HepG2 (cell line): ENCODE results near the gene SCAANT1. TPM values are rescaled to one million over a fixed set of nuclear protein-coding genes. Genes with fewer than 3 reads are reported as not detected.

Experiments used
- CREB1 ChIP-seq, 2 experiments: fragments of 450-650 bp in 1 of 2; IDR thresholded peaks; 2 replicates each; pipeline ENCODE4 v1.6.1; 2016 to 2017; ENCODE audit warnings: control low read depth in 1 of 2, mild to moderate bottlenecking in 1 of 2, missing compliant biosample characterization in 1 of 2, missing genetic modification characterization in 1 of 2
- ELK4 ChIP-seq: sonication (generic); formaldehyde crosslinking; IDR thresholded peaks from 2 replicates; pipeline ENCODE4 v1.9.0; 2021; ENCODE audit warnings: missing genetic modification reagents, borderline replicate concordance
- FLYWCH1 ChIP-seq: sonication (generic); formaldehyde crosslinking; IDR thresholded peaks from 2 replicates; pipeline ENCODE4 v1.8.1; 2023; ENCODE audit warnings: mild to moderate bottlenecking, missing genetic modification reagents
- GATA4 ChIP-seq: sonication (generic); IDR thresholded peaks from 2 replicates; pipeline ENCODE4 v1.6.1; 2016; ENCODE audit warnings: antibody characterized with exemption, low read depth, borderline replicate concordance
- GTF3A ChIP-seq: sonication (generic); formaldehyde crosslinking; conservative IDR thresholded peaks from 2 replicates; pipeline ENCODE4 v1.4.0; 2020; ENCODE audit warnings: mild to moderate bottlenecking, missing genetic modification reagents
- KLF13 ChIP-seq: sonication (generic); formaldehyde crosslinking; IDR thresholded peaks from 2 replicates; pipeline ENCODE4 v1.4.0; 2020; ENCODE audit warnings: mild to moderate bottlenecking, missing genetic modification reagents
- SP5 ChIP-seq: IDR thresholded peaks from 2 replicates; pipeline ENCODE4 v1.6.1; 2016; ENCODE audit warnings: low read depth, borderline replicate concordance
- THRA ChIP-seq: sonication (generic); formaldehyde crosslinking; IDR thresholded peaks from 2 replicates; pipeline ENCODE4 v1.4.0; 2020; ENCODE audit warnings: missing genetic modification reagents, borderline replicate concordance
- USF2 ChIP-seq, 2 experiments: sonication (generic) in 1 of 2; formaldehyde crosslinking in 1 of 2; IDR thresholded peaks; 2 replicates each; pipeline versions ENCODE4 v1.5.1 to v1.6.1; 2011 to 2020; ENCODE audit warnings: borderline replicate concordance in 1 of 2, low read depth in 1 of 2, low read length in 1 of 2, mild to moderate bottlenecking in 1 of 2, missing genetic modification reagents in 1 of 2, moderate library complexity in 1 of 2
- WIZ ChIP-seq: sonication (generic); formaldehyde crosslinking; IDR thresholded peaks from 2 replicates; pipeline ENCODE4 v1.5.1; 2020; ENCODE audit warnings: mild to moderate bottlenecking, missing genetic modification reagents
- ZFP36L1 ChIP-seq: sonication (generic); formaldehyde crosslinking; IDR thresholded peaks from 2 replicates; pipeline ENCODE4 v1.8.0; 2022; ENCODE audit warnings: mild to moderate bottlenecking, missing genetic modification reagents, moderate library complexity
- ZNF230 ChIP-seq: sonication (generic); formaldehyde crosslinking; IDR thresholded peaks from 2 replicates; pipeline ENCODE4 v1.4.0; 2020; ENCODE audit warnings: mild to moderate bottlenecking, missing genetic modification reagents
- ZNF263 ChIP-seq: sonication (generic); formaldehyde crosslinking; IDR thresholded peaks from 2 replicates; pipeline ENCODE4 v1.4.0; 2020; ENCODE audit warnings: missing genetic modification reagents
- ZNF280D ChIP-seq: sonication (generic); formaldehyde crosslinking; IDR thresholded peaks from 2 replicates; pipeline ENCODE4 v1.5.1; 2020; ENCODE audit warnings: mild to moderate bottlenecking, missing genetic modification reagents
- ZNF343 ChIP-seq: sonication (generic); formaldehyde crosslinking; IDR thresholded peaks from 2 replicates; pipeline ENCODE4 v1.4.0; 2020; ENCODE audit warnings: mild to moderate bottlenecking, missing genetic modification reagents
- ZNF619 ChIP-seq: sonication (generic); formaldehyde crosslinking; IDR thresholded peaks from 2 replicates; pipeline ENCODE4 v1.4.0; 2020; ENCODE audit warnings: mild to moderate bottlenecking, missing genetic modification reagents
- ZNF749 ChIP-seq: sonication (generic); formaldehyde crosslinking; IDR thresholded peaks from 2 replicates; pipeline ENCODE4 v1.8.0; 2022; ENCODE audit warnings: mild to moderate bottlenecking, missing genetic modification reagents, moderate library complexity, borderline replicate concordance
- ZNF784 ChIP-seq: sonication (generic); formaldehyde crosslinking; IDR thresholded peaks from 2 replicates; pipeline ENCODE4 v1.5.1; 2020; ENCODE audit warnings: missing genetic modification reagents, mild to moderate bottlenecking, borderline replicate concordance
- polyA plus RNA-seq, 8 experiments: library from polyadenylated mRNA; depleted of rRNA in 3 of 8; stranded (reverse) in 7 of 8; unstranded in 1 of 8; fragments of >200 nt; fragmentation: Illumina TruSeq in 4 of 8; extraction: Trizol in 4 of 8; gene quantifications; 2 replicates each; pipeline versions ENCODE4 v1.2.1 to v1.2.3, GENCODE V29; 2011 to 2016; ENCODE audit warnings: low read depth in 4 of 8, missing spikeins in 1 of 8, mixed read lengths in 1 of 8; ENCODE audit not compliant: insufficient read depth in 1 of 8
- total RNA-seq, 5 experiments: library from RNA; depleted of rRNA; stranded (reverse); fragments of >200 nt; fragmentation: Illumina TruSeq; extraction: Trizol; gene quantifications; 2 replicates each; pipeline ENCODE4 v1.2.3, GENCODE V29; 2016; ENCODE audit warnings: low read depth in 1 of 5

The SCAANT1 gene
- total and polyA plus RNA-seq, 2 of the 13 experiments (the other 11 are each of a cell fraction or from before 2014, with no cell fraction given): not detected

- TF ChIP-seq ELK4 (CRISPR knock-in tag): no peak
- no peak for TF ChIP-seq FLYWCH1 (CRISPR knock-in tag)
- TF ChIP-seq ZNF784: peak; percentile 78; the same call in 1 of the 2 replicates
- peak; percentile 51 for TF ChIP-seq ZNF263 (CRISPR knock-in tag)
- peak; percentile 40; the same call in 1 of the 2 replicates for TF ChIP-seq ZFP36L1 (CRISPR knock-in tag)
- no peak for TF ChIP-seq USF2 (IDR thresholded peaks at IDR 0.05; ENCODE audit: low read depth, low read length)
- no peak for TF ChIP-seq USF2 (CRISPR knock-in tag; IDR thresholded peaks at IDR 0.05; ENCODE audit: borderline replicate concordance)
- TF ChIP-seq CREB1 (IDR thresholded peaks at IDR 0.05): peak; percentile 87; the same call in 1 of the 2 replicates
- TF ChIP-seq CREB1 (CRISPR knock-in tag; IDR thresholded peaks at IDR 0.05): no peak
- no peak for TF ChIP-seq ZNF280D (CRISPR knock-in tag)
- peak; percentile 30; the same call in 1 of the 2 replicates for TF ChIP-seq ZNF230 (CRISPR knock-in tag)
- no peak for TF ChIP-seq THRA (CRISPR knock-in tag)
- TF ChIP-seq GTF3A: no peak
- 0 out of 2 replicates have a peak, but pooled peaks have one; percentile 67 for TF ChIP-seq ZNF343 (CRISPR knock-in tag)
- no peak for TF ChIP-seq GATA4
- TF ChIP-seq KLF13 (CRISPR knock-in tag): no peak
- TF ChIP-seq ZNF619 (CRISPR knock-in tag): no peak
- TF ChIP-seq ZNF749 (CRISPR knock-in tag): peak; percentile 38; the same call in 1 of the 2 replicates
- peak; percentile 69; the same call in 1 of the 2 replicates for TF ChIP-seq SP5 (CRISPR knock-in tag)
- no peak for TF ChIP-seq WIZ
Observed at GRCh38 chr3:63911873-63912767, at the start of gene SCAANT1 (continued).
